Measurements from ENCODE around the gene TWNK. TPM values are rescaled to one million over a fixed set of nuclear protein-coding genes. Genes with fewer than 3 reads are reported as not detected.

The TWNK gene
- total and polyA plus RNA-seq, 2 of the 4 experiments (the other 2 are of a cell fraction) = 7.7 to 8.8 TPM

GRCh38 chr10:100981178-100981772 is 6.1 kb upstream of the TWNK start:
- H3K4me3 ChIP-seq (ENCODE audit: insufficient read depth, low read depth, low read length) = no peak overlapping the region
- H2BK120ac ChIP-seq (ENCODE audit: low read depth, low read length) = no peak overlapping the region
- peaks cover 35% of the 10 kb centered on the region for H3K36me3 ChIP-seq (ENCODE audit: control insufficient read depth, insufficient read depth, low read length)
- no peak overlapping the region for H2AK9ac ChIP-seq (replicated peaks; ENCODE audit: low read depth, low read length, poor library complexity)
- no peak overlapping the region for H2BK20ac ChIP-seq (ENCODE audit: low read depth, low read length)
- H2BK15ac ChIP-seq (ENCODE audit: low read depth, low read length) = no peak overlapping the region
- no TSS peak for BruUV-seq (replicated peaks)
- peaks cover 9% of the 10 kb centered on the region for H3K9me1 ChIP-seq (ENCODE audit: insufficient read depth, low read length)
- peaks cover 12 to 22% of the 10 kb centered on the region in 2 experiments; a peak in 3 of 4 replicates for H3K79me1 ChIP-seq (ENCODE audit: low read depth in 1 of 2, low read length in 2 of 2)
- ChIA-PET POLR2A (ENCODE audit: unreplicated experiment) (no interaction called here), CTCF (no interaction called here)
- no peak overlapping the region for H2AK5ac ChIP-seq (ENCODE audit: low read depth, low read length)
- H3K4me1 ChIP-seq (ENCODE audit: control insufficient read depth, insufficient read depth, low read length) = no peaks in the 10 kb centered on the region
- H4K8ac ChIP-seq (ENCODE audit: low read depth in 2 of 2, low read length in 2 of 2) = no peak overlapping the region
- H3K27me3 ChIP-seq (ENCODE audit: control insufficient read depth, insufficient read depth, low read length) = no peaks in the 10 kb centered on the region
- H3K14ac ChIP-seq (replicated peaks; ENCODE audit: low read depth, low read length) = no peak overlapping the region
- H3K56ac ChIP-seq (ENCODE audit: extremely low read depth, insufficient read depth, low read length) = no peak overlapping the region
- no peak overlapping the region for H3K18ac ChIP-seq (ENCODE audit: low read depth, low read length)
- TF ChIP-seq RFX5 (IDR thresholded peaks at IDR 0.05; ENCODE audit: low read depth, low read length) = no peak
- no peak for TF ChIP-seq MAFK (IDR thresholded peaks at IDR 0.05; ENCODE audit: low read depth, low read length)
- TF ChIP-seq USF2 (IDR thresholded peaks at IDR 0.05; ENCODE audit: low read depth, low read length) = no peak
- TF ChIP-seq RAD21 (IDR thresholded peaks at IDR 0.05; ENCODE audit: low read length) = no peak
- TF ChIP-seq FOS (IDR thresholded peaks at IDR 0.05; ENCODE audit: low read depth, low read length) = no peak
- TF ChIP-seq CTCF (conservative IDR thresholded peaks at IDR 0.05; ENCODE audit: low read depth, low read length) = no peak
- TF ChIP-seq ELK1 (IDR thresholded peaks at IDR 0.05; ENCODE audit: borderline replicate concordance, low read depth, low read length) = no peak
- TF ChIP-seq NFE2L2 (IDR thresholded peaks at IDR 0.05; ENCODE audit: low read depth, low read length) = no peak
- TF ChIP-seq CHD1 (IDR thresholded peaks at IDR 0.05; ENCODE audit: low read depth, low read length) = no peak
- no peak for TF ChIP-seq RCOR1 (IDR thresholded peaks at IDR 0.05; ENCODE audit: insufficient replicate concordance, low read length)
- no peak overlapping the region for H2AFZ ChIP-seq (replicated peaks; ENCODE audit: low read length, poor library complexity)
- WGBS, 2 experiments (ENCODE audit: extremely low coverage in 2 of 2, insufficient read length in 1 of 2) = no CpG with 5 or more reads among the region's 5 CpGs
- intact Hi-C loops (cut with micrococcal nuclease) (no loop called here), in situ Hi-C loops (cut with MboI; ENCODE audit: low sequenced_read_pairs) (no loop called here), dilution Hi-C loops (cut with HindIII; ENCODE audit: low sequenced_read_pairs, unreplicated experiment) (no loop called here)
- H3K4me2 ChIP-seq (ENCODE audit: low read depth, low read length) = no peak overlapping the region
- H3K9ac ChIP-seq (ENCODE audit: low read depth, low read length) = no peak overlapping the region
- H4K5ac ChIP-seq (ENCODE audit: low read depth, low read length) = no peak overlapping the region
- no peaks in the 10 kb centered on the region for H3K9me3 ChIP-seq (ENCODE audit: control insufficient read depth, insufficient read depth, low read length)
- no peak for DNase-seq
- H3K23ac ChIP-seq (ENCODE audit: low read depth, low read length) = no peak overlapping the region
- H3K27ac ChIP-seq (ENCODE audit: insufficient read depth, low read length) = no peak overlapping the region
- no peak for ATAC-seq (ENCODE audit: low read depth)
- no peak overlapping the region for H3K4ac ChIP-seq (ENCODE audit: low read depth, low read length)
- H4K20me1 ChIP-seq (ENCODE audit: insufficient read depth, low read length) = peaks cover 3% of the 10 kb centered on the region
- no peak overlapping the region for H2BK5ac ChIP-seq (ENCODE audit: low read depth, low read length, poor library complexity, severe bottlenecking)
- H4K91ac ChIP-seq (ENCODE audit: insufficient read depth, low read depth, low read length) = no peak overlapping the region
